ENCODE results near the gene COPS6.

Gene COPS6

DNA sequence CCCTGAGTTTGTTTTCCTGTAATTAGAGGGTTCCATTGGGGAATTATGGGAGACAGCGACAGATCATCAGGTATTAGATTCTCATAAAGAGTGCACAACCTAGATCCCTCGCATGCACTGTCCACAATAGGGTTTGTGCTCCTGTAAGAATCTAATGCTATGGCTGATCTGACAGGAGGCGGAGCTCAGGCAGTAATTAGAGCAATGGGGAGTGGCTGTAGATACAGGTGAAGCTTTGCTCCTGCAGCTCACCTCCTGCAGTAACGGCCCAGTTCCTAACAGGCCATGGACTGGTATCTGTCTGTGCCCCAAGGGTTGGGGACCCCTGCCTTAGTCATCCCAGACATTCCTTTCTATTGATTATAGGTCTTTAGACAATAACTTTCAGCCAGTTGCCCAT, 40.1 kb upstream of the COPS6 start:
- Histone ChIP-seq H3K36me3 (ENCODE audit: insufficient read depth, low read length) (no peaks in the 10 kb centered on the region), H3K27ac (ENCODE audit: low read depth, low read length, poor library complexity, severe bottlenecking) (no peak overlapping the region), H3K4me2 (ENCODE audit: low read length) (peak overlapping the region; percentile 82; the same call in 1 of the 2 replicates), H3K9me3 (ENCODE audit: low read length) (no peaks in the 10 kb centered on the region), H3K9ac (ENCODE audit: low read length) (no peak overlapping the region; the same call in 1 of the 2 replicates), H3F3A (ENCODE audit: insufficient read depth, low read length) (no peaks in the 10 kb centered on the region), H2AFZ (ENCODE audit: low read length) (no peak overlapping the region; the same call in 1 of the 2 replicates), H4K20me1 (ENCODE audit: insufficient read depth, low read length) (no peaks in the 10 kb centered on the region), H3K4me1 (ENCODE audit: insufficient read depth, low read length, severe bottlenecking) (peaks cover 27% of the 10 kb centered on the region), H3K9me2 (ENCODE audit: low read depth, low read length) (no peaks in the 10 kb centered on the region), H3K79me2 (ENCODE audit: insufficient read depth, low read length) (no peaks in the 10 kb centered on the region), H3K27me3 (ENCODE audit: insufficient read depth, low read length) (no peaks in the 10 kb centered on the region), H3K4me3 (ENCODE audit: low read depth, low read length, poor library complexity, severe bottlenecking) (no peak overlapping the region)
- TF ChIP-seq, protein P1, sequence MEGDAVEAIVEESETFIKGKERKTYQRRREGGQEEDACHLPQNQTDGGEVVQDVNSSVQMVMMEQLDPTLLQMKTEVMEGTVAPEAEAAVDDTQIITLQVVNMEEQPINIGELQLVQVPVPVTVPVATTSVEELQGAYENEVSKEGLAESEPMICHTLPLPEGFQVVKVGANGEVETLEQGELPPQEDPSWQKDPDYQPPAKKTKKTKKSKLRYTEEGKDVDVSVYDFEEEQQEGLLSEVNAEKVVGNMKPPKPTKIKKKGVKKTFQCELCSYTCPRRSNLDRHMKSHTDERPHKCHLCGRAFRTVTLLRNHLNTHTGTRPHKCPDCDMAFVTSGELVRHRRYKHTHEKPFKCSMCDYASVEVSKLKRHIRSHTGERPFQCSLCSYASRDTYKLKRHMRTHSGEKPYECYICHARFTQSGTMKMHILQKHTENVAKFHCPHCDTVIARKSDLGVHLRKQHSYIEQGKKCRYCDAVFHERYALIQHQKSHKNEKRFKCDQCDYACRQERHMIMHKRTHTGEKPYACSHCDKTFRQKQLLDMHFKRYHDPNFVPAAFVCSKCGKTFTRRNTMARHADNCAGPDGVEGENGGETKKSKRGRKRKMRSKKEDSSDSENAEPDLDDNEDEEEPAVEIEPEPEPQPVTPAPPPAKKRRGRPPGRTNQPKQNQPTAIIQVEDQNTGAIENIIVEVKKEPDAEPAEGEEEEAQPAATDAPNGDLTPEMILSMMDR (IDR thresholded peaks at IDR 0.05; ENCODE audit: low read length) = no peak
- no peak for TF ChIP-seq EZH2 (IDR thresholded peaks at IDR 0.05; ENCODE audit: borderline replicate concordance, low read length)

DNA sequence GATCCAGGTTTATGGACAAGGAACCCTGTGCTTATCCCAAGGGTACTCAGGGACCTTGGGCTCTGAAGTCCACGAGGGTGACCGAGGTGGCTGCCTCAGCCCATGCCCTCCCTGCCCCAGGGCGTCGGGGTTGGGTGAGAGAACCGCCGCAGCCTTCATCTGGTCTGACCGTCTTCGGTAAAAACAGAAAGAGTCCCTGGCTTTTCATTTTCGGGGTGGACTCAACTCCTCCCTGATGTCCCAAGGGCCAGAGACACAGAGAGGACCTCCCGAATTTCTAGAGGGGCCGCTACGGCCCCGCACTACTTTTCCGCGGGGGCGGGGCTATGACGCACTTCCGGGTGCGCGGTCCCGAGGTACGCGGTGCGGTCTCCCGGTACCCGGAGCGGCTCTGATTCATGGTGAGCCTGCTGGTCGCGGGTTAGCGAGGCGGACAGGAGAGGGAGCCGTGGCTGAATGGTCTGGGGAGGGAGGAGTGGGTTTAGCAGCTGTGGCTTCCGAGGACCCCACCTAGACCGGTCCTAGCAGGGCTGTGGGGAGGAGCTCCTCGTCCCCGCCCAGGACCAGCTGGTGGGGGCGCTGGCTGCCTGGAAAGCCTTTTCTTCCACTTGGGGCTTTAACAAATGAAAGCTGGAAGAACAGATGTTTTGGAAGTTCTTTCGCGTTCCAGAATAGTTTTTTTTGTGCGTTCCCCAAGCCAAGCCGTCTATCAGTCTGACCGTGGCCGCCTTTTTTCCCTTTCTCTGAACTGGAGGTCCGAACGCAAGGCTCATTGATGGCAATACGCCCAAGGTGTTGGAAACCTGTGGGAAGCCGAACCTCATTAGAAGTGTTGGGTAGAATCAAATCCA, 39.1 kb upstream of the COPS6 start, which contains the start of gene ZSCAN21:
Gene ZSCAN21 (plus strand): TSS at position 334 of the 851 bp plus-strand sequence. CDS start 7,233 bp downstream, outside the sequence.
- H3K79me2 ChIP-seq (ENCODE audit: insufficient read depth, low read length) = no peaks in the 10 kb centered on the region
- H3F3A ChIP-seq (ENCODE audit: insufficient read depth, low read length) = no peaks in the 10 kb centered on the region
- H2AFZ ChIP-seq (ENCODE audit: low read length) = peak within 1 kb of the TSS; percentile 90
- no peaks in the 10 kb centered on the region for H3K27me3 ChIP-seq (ENCODE audit: insufficient read depth, low read length)
- peak within 1 kb of the TSS; percentile 46 for H3K27ac ChIP-seq (ENCODE audit: low read depth, low read length, poor library complexity, severe bottlenecking)
- peak within 1 kb of the TSS; percentile 69 for H3K9ac ChIP-seq (ENCODE audit: low read length)
- peak within 1 kb of the TSS; percentile 71 for H3K4me3 ChIP-seq (ENCODE audit: low read depth, low read length, poor library complexity, severe bottlenecking)
- H3K9me3 ChIP-seq (ENCODE audit: low read length) = no peaks in the 10 kb centered on the region
- no peaks in the 10 kb centered on the region for H4K20me1 ChIP-seq (ENCODE audit: insufficient read depth, low read length)
- no peaks in the 10 kb centered on the region for H3K36me3 ChIP-seq (ENCODE audit: insufficient read depth, low read length)
- H3K9me2 ChIP-seq (ENCODE audit: low read depth, low read length) = no peaks in the 10 kb centered on the region
- TF ChIP-seq EZH2 (IDR thresholded peaks at IDR 0.05; ENCODE audit: borderline replicate concordance, low read length) = no peak
- TF ChIP-seq, protein P1 (IDR thresholded peaks at IDR 0.05; ENCODE audit: low read length) = peak; percentile 48
- H3K4me2 ChIP-seq (ENCODE audit: low read length) = peak within 1 kb of the TSS; percentile 82
- peaks cover 24% of the 10 kb centered on the region for H3K4me1 ChIP-seq (ENCODE audit: insufficient read depth, low read length, severe bottlenecking)

DNA sequence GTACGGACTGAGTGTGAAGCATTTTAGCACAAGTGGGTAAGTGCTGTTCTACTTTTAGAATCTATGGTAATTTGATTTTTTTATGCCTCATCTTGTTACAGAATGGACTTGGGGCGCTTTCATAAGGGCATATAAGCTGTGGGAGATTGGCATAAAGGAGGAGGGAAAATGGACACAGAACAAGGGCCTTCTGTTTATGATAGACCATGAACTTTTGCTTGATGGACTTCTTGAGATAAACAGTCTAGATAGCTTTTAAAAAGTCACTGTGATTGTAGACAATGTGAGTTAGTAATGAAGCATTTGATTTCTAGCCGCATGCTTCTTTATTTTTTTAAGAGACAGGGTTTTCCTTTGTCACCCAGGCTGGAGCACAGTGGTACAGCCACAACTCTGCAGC, 37.2 kb upstream of the COPS6 start:
- Histone ChIP-seq H3K27ac (ENCODE audit: low read depth, low read length, poor library complexity, severe bottlenecking) (no peak overlapping the region), H3K4me1 (ENCODE audit: insufficient read depth, low read length, severe bottlenecking) (peaks cover 19% of the 10 kb centered on the region), H3K36me3 (ENCODE audit: insufficient read depth, low read length) (no peaks in the 10 kb centered on the region), H3K4me3 (ENCODE audit: low read depth, low read length, poor library complexity, severe bottlenecking) (no peak overlapping the region), H3K9me3 (ENCODE audit: low read length) (no peaks in the 10 kb centered on the region), H3K9me2 (ENCODE audit: low read depth, low read length) (no peaks in the 10 kb centered on the region), H3K27me3 (ENCODE audit: insufficient read depth, low read length) (no peaks in the 10 kb centered on the region), H3K9ac (ENCODE audit: low read length) (no peak overlapping the region), H3F3A (ENCODE audit: insufficient read depth, low read length) (no peaks in the 10 kb centered on the region), H4K20me1 (ENCODE audit: insufficient read depth, low read length) (no peaks in the 10 kb centered on the region), H3K4me2 (ENCODE audit: low read length) (no peak overlapping the region), H2AFZ (ENCODE audit: low read length) (no peak overlapping the region), H3K79me2 (ENCODE audit: insufficient read depth, low read length) (no peaks in the 10 kb centered on the region)
- TF ChIP-seq EZH2 (IDR thresholded peaks at IDR 0.05; ENCODE audit: borderline replicate concordance, low read length) = no peak
- TF ChIP-seq, protein P1 (IDR thresholded peaks at IDR 0.05; ENCODE audit: low read length) = no peak

Measured in OCI-LY1 (cell line).